ENCODE results near the gene FAM72C.
"Not testable (repeated sequence)": the region's sequence is repeated elsewhere in the genome, so short reads cannot be mapped to it uniquely, and the experiment has no call there.

The FAM72C gene

DNA sequence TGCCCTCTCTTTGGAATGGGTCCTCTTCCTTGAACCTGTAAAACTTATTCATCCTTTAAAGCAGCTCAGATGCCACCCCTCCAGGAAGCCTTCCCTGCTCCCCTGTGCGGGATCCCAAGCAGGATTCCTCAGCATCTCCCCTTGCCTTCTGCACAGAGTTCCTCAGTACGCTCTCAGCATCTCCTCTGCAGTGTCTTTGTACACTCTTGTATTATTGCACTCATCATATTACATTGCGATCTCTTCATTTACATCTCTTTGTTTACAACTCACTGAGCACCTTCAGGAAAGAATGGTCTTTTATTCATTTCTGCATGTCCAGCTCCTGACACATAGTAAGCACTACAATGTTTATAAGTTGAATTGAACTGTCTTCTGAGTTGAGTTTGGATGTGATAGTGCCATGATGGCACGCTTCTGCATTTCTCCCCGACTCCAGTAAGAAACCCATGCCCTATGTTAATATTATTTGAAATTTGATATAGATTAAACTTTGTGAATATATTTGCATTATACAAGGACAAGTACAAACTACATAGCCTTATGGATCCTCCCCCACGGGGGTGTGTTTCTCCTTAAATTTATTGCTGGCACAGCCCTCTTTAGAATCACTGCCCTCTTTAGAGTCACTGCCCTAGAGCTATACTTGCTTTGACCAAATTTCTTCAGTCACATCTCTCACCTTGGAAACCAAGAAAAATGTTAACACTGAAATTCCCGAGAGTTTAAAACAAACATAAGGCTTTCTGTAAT lies 13.1 kb upstream of the FAM72C start:
- DNase-seq = not testable (repeated sequence)

DNA sequence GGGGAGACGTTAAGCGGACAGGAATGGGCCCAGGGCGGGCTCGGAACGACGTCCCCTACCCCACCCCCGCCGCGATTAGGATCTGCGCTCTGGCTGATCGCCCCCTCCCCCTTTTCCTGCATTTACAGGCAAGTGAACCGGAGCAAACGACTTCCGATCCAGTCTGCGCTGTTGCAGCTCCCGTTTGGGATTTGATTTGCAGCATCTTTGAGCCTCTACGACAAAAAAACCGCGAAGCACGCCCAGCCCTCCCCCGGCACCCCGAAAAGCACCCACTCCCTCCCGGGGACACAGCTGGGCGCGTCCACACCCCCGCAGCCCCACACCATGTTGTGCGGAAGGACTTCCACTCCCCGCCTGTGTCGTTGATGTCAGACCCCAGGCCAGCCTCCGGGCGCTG lies 2.6 kb upstream of the FAM72C start:
- DNase-seq = not testable (repeated sequence)

DNA sequence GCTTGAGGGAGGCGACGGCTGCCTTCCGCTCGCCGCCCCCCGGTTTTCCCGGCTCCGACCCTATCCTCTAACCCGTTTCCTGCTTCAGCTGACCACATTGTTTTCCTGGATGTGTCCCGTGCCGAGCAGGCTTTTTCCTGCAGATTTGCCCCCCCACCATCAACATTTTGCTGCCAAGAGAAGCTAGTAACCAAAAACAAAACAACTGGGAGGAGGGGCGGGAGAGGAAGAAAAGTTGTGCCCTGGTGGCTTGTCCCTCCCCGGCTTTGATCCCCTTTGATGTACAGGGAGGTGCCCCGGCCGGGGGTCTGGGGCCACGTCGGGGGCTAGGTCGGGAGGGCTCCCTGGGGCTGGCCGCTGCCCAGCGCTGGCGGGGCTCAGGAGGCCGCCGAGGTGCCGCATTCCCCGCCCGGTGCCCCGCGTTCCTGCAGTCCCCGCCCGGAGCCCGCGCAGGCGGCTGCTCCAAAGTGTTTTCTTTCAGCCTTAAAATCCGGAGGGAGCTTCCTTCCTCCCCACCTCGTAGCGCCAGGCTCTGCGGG lies 2.2 kb upstream of the FAM72C start:
- not testable (repeated sequence) for DNase-seq

DNA sequence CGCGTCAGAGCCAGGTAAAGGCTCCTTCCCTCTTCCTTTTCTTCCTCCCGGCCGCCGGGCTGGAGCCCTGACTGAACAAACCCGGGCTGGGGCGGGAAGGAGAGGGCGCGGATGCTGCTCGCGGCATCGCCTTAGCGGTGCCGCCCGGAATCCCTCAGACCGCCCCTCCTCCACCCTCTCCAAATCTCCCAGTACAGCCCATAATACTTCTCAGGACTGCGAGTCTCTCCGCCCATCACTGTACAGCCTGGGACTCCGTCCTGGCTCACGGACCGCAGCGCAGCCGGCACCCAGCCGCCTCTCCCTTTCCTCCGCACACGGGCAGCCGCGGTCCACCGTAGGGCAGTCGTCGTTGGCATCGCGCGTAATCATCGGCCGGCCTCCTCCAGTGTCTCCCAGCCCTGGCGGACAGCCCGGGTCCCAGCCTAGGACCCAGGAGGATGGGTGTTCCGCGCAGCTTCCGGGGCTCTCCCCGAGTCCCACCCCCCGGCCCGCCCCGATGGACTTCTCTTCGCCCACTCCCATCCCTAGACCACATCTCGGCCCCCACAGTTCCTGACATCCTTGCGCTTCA lies 1.1 kb upstream of the FAM72C start:
- DNase-seq = not testable (repeated sequence)

DNA sequence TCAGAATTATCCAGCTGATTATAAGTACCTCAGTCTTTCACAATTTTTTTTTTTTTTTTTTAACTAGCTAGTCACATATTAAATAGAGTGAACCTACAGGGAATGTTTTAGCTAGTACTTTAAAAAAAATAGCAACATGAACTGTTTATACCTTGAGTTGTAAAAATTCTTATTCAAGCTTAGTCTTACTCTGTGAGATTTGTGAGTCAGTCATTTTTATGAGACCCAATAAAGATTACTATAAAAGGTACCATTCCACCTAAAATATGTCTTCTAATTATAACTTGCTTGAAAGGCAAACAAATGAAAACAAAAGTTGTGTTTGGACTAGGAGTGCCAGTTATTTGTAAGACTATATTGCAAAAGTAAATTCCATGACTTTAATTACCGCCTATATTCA lies 5.9 kb downstream of the FAM72C start:
- DNase-seq = not testable (repeated sequence)

DNA sequence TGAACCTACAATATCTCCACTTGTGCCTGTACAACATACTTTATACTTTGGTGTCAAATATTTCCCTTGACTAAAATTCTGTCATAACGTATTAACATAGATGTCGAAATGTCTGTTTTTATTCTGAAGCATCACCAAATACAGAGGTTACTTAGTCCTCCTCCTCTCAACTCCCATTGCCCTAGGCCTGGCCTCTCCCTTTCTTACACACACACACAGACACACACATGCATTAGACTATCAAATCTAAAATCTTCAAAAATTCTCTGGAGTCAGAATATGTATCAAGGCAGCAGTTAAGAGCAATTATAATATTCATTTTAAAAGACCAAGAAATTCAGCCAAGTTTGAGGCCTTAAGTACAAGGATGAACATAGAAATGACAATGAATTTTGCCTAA lies 7.5 kb downstream of the FAM72C start:
- DNase-seq = not testable (repeated sequence)

DNA sequence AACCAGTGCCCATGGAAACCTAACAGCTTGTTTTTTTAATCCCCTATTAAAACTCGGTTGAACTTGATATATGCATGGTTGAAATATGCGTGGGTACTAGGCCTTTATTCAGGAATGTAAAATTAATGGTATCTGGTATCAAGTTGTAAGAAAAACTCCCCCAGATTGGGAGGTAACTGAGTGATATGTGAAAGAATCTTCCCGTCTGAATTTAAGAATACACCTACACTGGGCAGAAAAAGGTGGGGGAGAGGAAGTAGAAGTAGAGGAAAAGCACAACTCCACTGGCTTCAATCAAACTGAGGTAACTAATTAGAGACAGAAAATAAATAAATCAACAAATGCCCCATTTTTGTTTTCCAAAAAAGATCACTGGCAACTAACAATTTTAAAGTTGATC lies 15.9 kb downstream of the FAM72C start:
- DNase-seq = not testable (repeated sequence)

DNA sequence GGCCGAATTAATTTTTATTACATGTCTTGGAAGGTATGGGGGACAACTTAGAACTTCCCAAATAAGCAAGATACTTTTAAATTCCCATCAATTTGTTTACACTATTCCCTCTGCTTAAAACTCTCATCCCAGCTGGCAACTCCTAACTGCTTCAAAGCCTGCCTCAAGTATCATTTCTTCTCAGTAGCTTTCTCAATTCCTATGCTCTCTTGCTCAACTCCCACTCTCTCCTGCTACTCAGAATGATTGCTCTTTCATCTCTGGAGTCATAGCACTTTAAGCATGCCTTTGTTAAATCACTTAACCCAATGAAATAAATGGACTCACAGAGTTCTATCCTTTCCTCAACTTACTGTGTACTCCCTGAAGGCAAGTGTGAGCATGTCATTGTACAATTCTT lies 18.9 kb downstream of the FAM72C start:
- not testable (repeated sequence) for DNase-seq

DNA sequence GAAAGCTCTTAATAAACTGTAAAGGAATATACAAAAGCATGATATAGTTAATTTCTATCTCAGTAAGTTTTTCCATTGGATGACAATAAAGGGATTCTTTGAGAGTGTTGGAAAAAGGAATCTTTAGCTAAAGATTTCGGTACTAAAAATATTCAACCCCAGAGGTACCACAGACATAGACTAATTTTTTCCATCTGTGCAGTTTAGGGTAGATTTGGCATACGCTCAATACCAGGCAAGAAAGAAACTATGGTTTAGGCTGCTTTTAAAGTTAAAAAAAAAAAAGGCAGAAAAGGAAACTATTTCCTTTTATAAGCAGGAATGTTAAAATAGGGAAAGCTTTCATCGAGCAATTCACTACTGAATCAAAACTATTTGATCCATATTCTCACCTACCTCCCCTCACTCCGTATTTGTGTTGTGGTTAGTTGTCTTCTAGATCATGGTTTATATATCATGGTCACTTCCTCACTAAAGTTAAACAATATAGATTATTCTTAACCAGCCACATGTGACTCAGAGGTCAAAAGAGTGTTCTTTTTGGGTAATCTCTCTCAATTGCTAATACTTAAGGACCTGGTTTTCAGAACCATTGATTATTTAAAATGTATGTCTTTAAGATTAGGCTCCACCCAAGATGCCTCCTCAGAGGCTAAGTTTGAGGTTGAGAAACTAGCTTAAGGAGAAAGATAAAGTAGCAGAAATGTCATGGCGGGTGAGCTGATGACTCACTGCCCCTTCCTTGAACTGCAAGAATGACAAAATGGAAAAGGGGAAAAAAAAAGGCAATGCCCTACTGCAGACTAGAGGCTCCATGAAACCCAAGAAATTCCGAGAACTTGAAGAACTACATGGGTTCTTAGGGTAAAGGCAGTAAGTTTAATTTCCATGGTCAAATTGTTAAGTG lies 20.0 kb downstream of the FAM72C start:
- not testable (repeated sequence) for DNase-seq

GRCh38 chr1:143947749-143948148 lies 24.0 kb downstream of the FAM72C start:
- DNase-seq = not testable (repeated sequence)

- not testable (repeated sequence) for DNase-seq
Observed at GRCh38 chr1:143945253-143945652, 26.5 kb downstream of the FAM72C start.

- not testable (repeated sequence) for DNase-seq
Observed at GRCh38 chr1:143944576-143945240, 27.1 kb downstream of the FAM72C start.

DNA sequence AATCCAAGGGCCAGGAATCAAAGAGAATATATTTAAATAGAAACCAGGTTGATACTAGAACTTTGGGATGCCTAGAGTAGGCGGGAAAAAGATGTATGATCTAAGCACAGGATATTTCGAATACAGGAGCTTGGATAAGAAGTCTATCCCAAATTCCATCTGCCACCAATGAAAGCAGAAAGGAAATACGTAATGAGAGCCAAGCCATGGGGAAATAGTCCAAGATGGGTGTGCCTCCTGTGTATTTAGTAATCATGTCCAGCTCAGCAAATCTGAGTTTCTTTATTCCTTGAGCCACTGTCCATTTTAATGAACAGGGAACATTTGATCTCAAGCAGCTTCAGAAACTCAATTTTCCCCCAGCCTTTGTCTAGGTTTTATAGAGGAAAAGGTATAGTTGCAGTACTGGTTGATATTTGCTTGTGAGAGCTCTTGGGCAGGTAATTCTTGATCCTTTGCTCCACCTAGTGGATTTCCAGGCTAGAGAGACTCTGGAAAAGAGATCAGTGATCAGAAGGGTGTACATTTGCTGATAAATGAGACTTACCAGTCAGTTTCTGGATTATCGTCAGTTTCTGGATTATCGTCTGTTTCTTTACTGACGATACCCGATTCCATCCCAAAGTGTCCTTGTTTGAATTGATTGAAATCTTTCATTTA lies 28.3 kb downstream of the FAM72C start:
- not testable (repeated sequence) for DNase-seq

DNA sequence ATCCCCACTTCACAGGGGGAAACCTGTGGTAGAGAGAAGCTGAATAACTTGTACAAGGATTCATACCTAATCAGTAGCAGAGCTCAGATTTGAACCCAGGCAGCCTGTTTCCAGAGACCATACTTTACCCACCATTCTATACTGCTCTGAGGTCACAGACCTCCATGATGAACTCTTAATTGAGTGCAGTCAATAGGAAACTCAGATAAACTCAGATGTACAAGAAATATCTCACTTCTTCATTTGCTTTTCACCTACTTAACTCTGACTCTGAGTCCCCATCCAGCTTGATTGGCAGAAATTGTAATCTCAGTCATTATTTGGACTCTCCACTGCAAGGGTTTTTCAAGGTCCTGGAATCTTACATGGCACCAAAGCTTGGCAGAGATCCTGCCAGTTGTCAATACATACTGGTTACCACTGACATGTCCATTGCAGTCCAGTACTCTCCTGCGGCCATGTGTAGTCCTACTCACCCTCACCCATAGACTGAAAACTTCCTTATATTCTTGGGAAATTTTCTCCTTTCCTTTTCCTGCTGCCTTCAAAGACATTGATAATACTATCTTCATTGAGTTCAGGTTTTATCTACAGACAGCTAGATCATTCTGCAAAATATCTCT lies 29.4 kb downstream of the FAM72C start:
- not testable (repeated sequence) for DNase-seq

GRCh38 chr1:143939666-143940065 lies 32.1 kb downstream of the FAM72C start:
- not testable (repeated sequence) for DNase-seq

GRCh38 chr1:143938922-143939321 lies 32.9 kb downstream of the FAM72C start:
- DNase-seq = not testable (repeated sequence)

DNA sequence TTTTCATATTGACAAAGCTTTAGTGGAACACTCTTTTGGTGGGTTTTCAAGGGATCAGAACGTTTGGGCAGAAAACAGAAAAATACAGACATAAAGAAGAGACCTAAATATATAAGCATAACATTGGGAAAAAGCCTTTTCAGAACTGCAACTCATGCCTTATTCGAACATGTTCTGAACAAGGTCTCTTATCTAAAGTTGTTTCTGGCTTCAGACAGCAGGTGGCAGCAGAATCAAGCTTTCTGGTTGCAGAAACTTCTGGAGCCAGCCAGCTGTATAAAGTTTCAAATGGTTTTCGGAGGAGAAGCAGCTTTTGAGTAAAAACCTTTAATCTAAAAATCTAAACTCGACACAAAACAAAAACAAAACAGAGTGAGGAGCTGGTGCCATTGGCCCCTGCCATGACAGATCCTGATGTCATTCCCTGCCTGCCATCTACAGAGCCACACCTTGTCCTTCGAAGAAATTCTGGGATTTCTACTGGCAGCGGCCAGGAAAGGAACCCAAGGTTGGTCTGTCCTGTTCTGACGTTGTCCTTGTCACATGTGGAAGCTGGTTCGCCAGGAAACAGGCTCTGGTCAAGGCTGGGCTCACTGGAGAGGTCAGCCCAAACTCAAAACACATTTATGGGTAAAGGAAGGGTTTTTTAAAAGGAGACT lies 35.2 kb downstream of the FAM72C start:
- DNase-seq = peak; percentile 33

DNA sequence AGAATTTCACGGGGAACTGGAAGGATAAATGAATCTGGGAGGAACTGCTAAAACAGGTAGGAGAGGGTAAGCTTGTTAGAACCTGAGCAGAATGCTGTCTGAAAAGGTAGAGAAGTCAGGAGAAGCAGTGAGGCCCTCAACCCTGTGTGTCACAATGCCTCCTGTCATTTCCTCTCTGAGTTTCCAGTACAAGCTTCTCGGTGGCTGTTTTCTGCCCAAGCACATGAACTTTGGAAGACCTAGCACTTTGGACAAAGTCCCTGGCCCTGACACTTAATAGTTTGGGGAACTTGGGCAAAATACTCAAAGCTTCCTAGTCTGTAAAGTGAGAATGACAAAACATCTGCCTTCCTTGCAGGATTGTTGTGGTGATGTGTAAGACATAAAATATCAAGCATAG lies 52.7 kb downstream of the FAM72C start:
- not testable (repeated sequence) for DNase-seq

DNA sequence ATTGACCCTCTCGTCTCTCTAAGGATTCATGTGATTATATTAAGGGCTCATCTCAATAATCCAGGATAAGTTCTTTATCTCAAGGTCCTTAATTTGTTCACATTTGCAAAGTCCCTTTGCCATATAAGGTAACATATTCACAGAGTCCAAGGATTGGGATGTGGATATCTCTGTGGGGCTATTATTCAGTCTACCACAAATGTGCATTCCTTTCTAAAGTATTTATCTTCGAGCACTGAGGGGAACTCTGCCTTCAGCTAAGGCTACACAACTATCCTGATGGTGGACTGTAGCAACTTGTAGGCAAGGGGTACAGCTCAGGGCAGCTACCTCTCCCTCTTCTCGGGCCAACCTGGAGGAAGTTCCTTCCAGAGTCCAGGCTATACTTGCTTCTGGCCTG lies 53.2 kb downstream of the FAM72C start:
- not testable (repeated sequence) for DNase-seq

- not testable (repeated sequence) for DNase-seq
Observed at GRCh38 chr1:143913705-143914104, 58.1 kb downstream of the FAM72C start.
